ENCODE results near the gene TSC22D4.

The TSC22D4 gene

DNA sequence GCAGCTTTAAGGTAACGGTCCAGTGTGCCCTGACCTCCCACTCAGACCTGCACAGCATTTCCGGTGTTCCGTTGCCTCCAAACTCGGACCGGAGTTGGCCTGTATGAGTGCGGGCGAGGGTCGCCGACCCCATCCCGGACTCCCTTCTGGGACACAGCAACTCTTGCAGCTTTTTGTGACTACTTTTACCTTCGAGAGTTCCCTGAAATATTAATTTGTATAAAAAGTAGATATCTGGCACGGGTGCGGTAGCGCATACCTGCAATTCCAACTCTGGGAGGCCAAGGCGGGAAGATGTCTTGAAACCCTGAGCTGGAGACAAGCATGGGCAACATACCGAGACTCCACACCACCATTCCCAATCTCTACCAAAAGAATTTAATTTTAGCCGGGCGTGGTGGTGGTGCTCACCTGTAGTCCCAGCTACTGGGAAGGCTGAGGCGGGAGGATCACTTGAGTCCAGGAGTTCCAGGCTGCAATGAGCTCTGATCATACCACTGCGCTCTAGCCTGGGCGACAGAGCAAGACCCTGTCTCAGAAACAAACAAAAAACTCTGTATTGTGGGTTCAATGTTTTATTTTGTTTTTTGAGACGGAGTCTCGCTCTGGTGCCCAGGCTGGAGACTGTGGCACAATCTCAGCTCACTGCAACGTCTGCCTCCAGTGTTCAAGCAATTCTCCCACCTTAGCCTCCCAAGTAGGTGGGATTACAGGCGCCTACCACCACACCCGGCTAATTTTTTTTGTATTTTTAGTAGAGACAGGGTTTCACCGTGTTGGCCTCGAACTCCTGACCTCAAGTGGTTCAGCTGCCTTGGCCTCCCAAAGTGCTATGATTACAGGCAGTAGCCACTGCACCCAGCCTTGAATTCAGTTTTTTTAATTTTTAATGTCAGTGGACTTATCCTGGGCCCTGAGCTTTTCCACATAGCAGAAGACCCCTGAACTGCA, 41.6 kb downstream of the TSC22D4 start:
- Histone ChIP-seq H3K36me3 (replicated peaks; ENCODE audit: low read depth, low read length) (peaks cover 25% of the 10 kb centered on the region), H3K79me2 (ENCODE audit: low read length) (peaks cover 36% of the 10 kb centered on the region), H4K20me1 (ENCODE audit: insufficient read depth, low read length) (peaks cover 5% of the 10 kb centered on the region; the same call in 1 of the 2 replicates), H3K27ac (ENCODE audit: low read length) (peak overlapping the region; percentile 47), H3K4me2 (ENCODE audit: low read length) (peak overlapping the region; percentile 63), H3K9me3 (ENCODE audit: insufficient read depth, low read length) (no peaks in the 10 kb centered on the region), H3K9ac (ENCODE audit: low read length) (peak overlapping the region; percentile 68), H2AFZ (ENCODE audit: low read depth, low read length) (no peak overlapping the region), H3K4me3 (ENCODE audit: low read length) (peak overlapping the region; percentile 86), H3K27me3 (ENCODE audit: low read depth, low read length) (no peaks in the 10 kb centered on the region), H3K4me1 (ENCODE audit: low read length) (peaks cover 27% of the 10 kb centered on the region)
- TF ChIP-seq EZH2phosphoT487 (IDR thresholded peaks at IDR 0.05; ENCODE audit: low read depth) (no peak), CTCF (IDR thresholded peaks at IDR 0.05; ENCODE audit: low read depth, low read length) (no peak)

- Histone ChIP-seq H3K27me3 (ENCODE audit: low read depth, low read length) (no peaks in the 10 kb centered on the region), H2AFZ (ENCODE audit: low read depth, low read length) (no peak overlapping the region), H3K4me2 (ENCODE audit: low read length) (peak overlapping the region; percentile 84), H3K36me3 (replicated peaks; ENCODE audit: low read depth, low read length) (peaks cover 42% of the 10 kb centered on the region), H3K4me3 (ENCODE audit: low read length) (peak overlapping the region; percentile 86), H3K27ac (ENCODE audit: low read length) (peak overlapping the region; percentile 76), H4K20me1 (ENCODE audit: insufficient read depth, low read length) (peaks cover 23% of the 10 kb centered on the region), H3K9me3 (ENCODE audit: insufficient read depth, low read length) (no peaks in the 10 kb centered on the region), H3K4me1 (ENCODE audit: low read length) (peaks cover 44% of the 10 kb centered on the region), H3K79me2 (ENCODE audit: low read length) (peaks cover 53% of the 10 kb centered on the region), H3K9ac (ENCODE audit: low read length) (peak overlapping the region; percentile 86)
- TF ChIP-seq EZH2phosphoT487 (IDR thresholded peaks at IDR 0.05; ENCODE audit: low read depth) (no peak), CTCF (IDR thresholded peaks at IDR 0.05; ENCODE audit: low read depth, low read length) (no peak)
These were observed 43.4 kb downstream of the TSC22D4 start for GRCh38 chr7:100435401-100436304.

GRCh38 chr7:100434297-100435144, 44.5 kb downstream of the TSC22D4 start:
- H3K4me3 ChIP-seq (ENCODE audit: low read length) = peak overlapping the region; percentile 86
- peaks cover 26% of the 10 kb centered on the region for H4K20me1 ChIP-seq (ENCODE audit: insufficient read depth, low read length)
- H3K9ac ChIP-seq (ENCODE audit: low read length) = peak overlapping the region; percentile 86; the same call in 1 of the 2 replicates
- no peaks in the 10 kb centered on the region for H3K9me3 ChIP-seq (ENCODE audit: insufficient read depth, low read length)
- H2AFZ ChIP-seq (ENCODE audit: low read depth, low read length) = no peak overlapping the region
- no peaks in the 10 kb centered on the region for H3K27me3 ChIP-seq (ENCODE audit: low read depth, low read length)
- H3K4me2 ChIP-seq (ENCODE audit: low read length) = peak overlapping the region; percentile 84
- peak overlapping the region; percentile 76 for H3K27ac ChIP-seq (ENCODE audit: low read length)
- H3K79me2 ChIP-seq (ENCODE audit: low read length) = peaks cover 65% of the 10 kb centered on the region
- H3K4me1 ChIP-seq (ENCODE audit: low read length) = peaks cover 46% of the 10 kb centered on the region
- peaks cover 42% of the 10 kb centered on the region for H3K36me3 ChIP-seq (replicated peaks; ENCODE audit: low read depth, low read length)
- TF ChIP-seq CTCF (IDR thresholded peaks at IDR 0.05; ENCODE audit: low read depth, low read length) (no peak), EZH2phosphoT487 (IDR thresholded peaks at IDR 0.05; ENCODE audit: low read depth) (no peak)
